Measurements from ENCODE around the gene SERPINE2. TPM values are rescaled to one million over a fixed set of nuclear protein-coding genes. Genes with fewer than 3 reads are reported as not detected.

The SERPINE2 gene
- total and polyA plus RNA-seq, 4 experiments from 2014 or later, result 0.47 to 2.0 (median 1.3) TPM

DNA sequence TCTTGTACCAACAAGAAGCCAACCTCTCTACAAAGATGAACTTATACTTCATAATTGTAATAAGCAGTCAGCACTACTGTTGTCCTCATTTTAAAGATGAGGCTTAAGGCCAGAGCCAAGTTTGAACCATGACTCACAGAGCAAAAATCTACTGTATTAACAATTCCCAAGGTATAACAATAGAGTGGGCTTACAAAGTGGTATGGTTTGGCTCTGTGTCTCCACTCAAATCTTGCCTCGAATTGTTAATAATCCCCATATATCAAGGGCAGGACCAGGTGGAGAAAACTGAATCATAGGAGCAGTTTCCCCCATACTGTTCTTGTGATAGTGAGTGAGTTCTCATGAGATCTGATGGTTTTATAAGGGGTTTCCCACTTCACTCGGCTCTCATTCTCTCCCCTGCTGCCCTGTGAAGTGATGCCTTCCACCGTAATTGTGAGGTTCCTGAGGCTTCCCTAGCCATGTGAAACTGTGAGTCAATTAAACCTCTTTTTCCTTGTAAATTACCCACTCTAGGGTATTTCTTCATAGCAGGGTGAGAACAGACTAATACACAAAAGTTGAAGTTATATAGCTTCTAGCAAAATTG is 62.4 kb downstream of the SERPINE2 start:
- CTCF ChIA-PET (ENCODE audit: partially characterized antibody), result interaction anchor here (0.9 to 5.7 kb wide), 2 partner anchors 13 to 17 kb away, joined by 3 to 39 read pairs; no protein-coding TSS in a partner anchor
- no peak overlapping the region for H3K27ac ChIP-seq (ENCODE audit: low read depth, low read length)
- no peak overlapping the region for H3K27ac Mint-ChIP-seq

DNA sequence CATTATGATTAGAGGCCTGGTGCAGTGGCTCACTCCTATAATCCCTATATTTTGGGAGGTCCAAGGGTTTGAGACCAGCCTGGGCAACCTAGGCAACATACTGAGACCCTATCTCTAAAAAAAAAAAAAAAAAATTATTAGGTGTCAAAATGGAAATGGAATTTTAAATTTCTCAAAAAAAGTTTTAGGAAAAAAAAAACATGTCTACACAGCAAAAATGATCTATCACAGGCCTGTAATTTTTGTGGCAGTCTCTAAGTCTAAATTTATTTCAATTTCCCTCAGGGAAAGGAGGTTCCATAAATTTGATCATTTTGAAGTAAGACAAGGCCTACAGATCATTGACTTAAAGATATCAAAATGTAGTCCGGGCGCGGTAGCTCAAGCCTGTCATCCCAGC is 65.5 kb downstream of the SERPINE2 start:
- H3K36me3 Mint-ChIP-seq, result peaks cover 4 to 9% of the 10 kb centered on the region in 2 donors
- no peak for DNase-seq
- no peaks in the 10 kb centered on the region for H3K9me3 ChIP-seq (ENCODE audit: control insufficient read depth in 1 of 2, low read length in 2 of 2)
- no peak overlapping the region for H3K27ac Mint-ChIP-seq
- ChIA-PET POLR2A (ENCODE audit: partially characterized antibody) (no interaction called here), CTCF (ENCODE audit: partially characterized antibody) (interaction anchor here (1.3 to 5.7 kb wide), 2 partner anchors 19 to 309 kb away, joined by 5 to 71 read pairs; no protein-coding TSS in a partner anchor)
- no peak overlapping the region for H3K4me3 Mint-ChIP-seq
- intact Hi-C loops (cut with micrococcal nuclease), result loop anchor here (5.0 kb wide), 2 partner anchors 384 to 674 kb away; no protein-coding TSS in a partner anchor
- no peaks in the 10 kb centered on the region for H3K27me3 Mint-ChIP-seq
- no peak overlapping the region for H3K27ac ChIP-seq (ENCODE audit: low read depth, low read length)
- H3K36me3 ChIP-seq (ENCODE audit: insufficient read depth, low read length), result no peaks in the 10 kb centered on the region
- H3K4me1 ChIP-seq (ENCODE audit: insufficient read depth, low read length), result peaks cover 6% of the 10 kb centered on the region
- H3K4me3 ChIP-seq (ENCODE audit: low read length in 2 of 2), result no peak overlapping the region
- no peaks in the 10 kb centered on the region for H3K27me3 ChIP-seq (ENCODE audit: insufficient read depth, low read length)
- H3K9me3 Mint-ChIP-seq, result no peaks in the 10 kb centered on the region
- H3K4me1 Mint-ChIP-seq, result peaks cover 2 to 8% (median 3%) of the 10 kb centered on the region in 4 donors

More for the DNA sequence above, 62.4 kb downstream of the SERPINE2 start:
- Mint-ChIP-seq H3K4me1 (no peaks in the 10 kb centered on the region), H3K27me3 (no peaks in the 10 kb centered on the region), H3K4me3 (no peak overlapping the region), H3K36me3 (peaks cover 0 to 4% of the 10 kb centered on the region in 2 donors), H3K9me3 (no peaks in the 10 kb centered on the region)
- Histone ChIP-seq H3K27me3 (ENCODE audit: insufficient read depth, low read length) (no peaks in the 10 kb centered on the region), H3K4me1 (ENCODE audit: insufficient read depth, low read length) (no peaks in the 10 kb centered on the region), H3K4me3 (ENCODE audit: low read length in 2 of 2) (no peak overlapping the region), H3K36me3 (ENCODE audit: insufficient read depth, low read length) (no peaks in the 10 kb centered on the region), H3K9me3 (ENCODE audit: control insufficient read depth in 1 of 2, low read length in 2 of 2) (no peaks in the 10 kb centered on the region)
- DNase-seq, result no peak
- intact Hi-C loops (cut with micrococcal nuclease), result no loop called here
- POLR2A ChIA-PET (ENCODE audit: partially characterized antibody), result no interaction called here

- ChIA-PET CTCF (ENCODE audit: partially characterized antibody) (interaction anchor here (3.5 to 5.7 kb wide), 4 partner anchors 8 to 311 kb away, joined by 18 to 72 read pairs (median 47); no protein-coding TSS in a partner anchor), POLR2A (ENCODE audit: partially characterized antibody) (no interaction called here)
- Mint-ChIP-seq H3K4me3 (no peak overlapping the region), H3K4me1 (peaks cover 2 to 8% (median 3%) of the 10 kb centered on the region in 4 donors), H3K36me3 (peaks cover 4 to 15% of the 10 kb centered on the region in 2 donors), H3K9me3 (no peaks in the 10 kb centered on the region), H3K27ac (no peak overlapping the region), H3K27me3 (no peaks in the 10 kb centered on the region)
- DNase-seq, result no peak
- Histone ChIP-seq H3K4me3 (ENCODE audit: low read length in 2 of 2) (no peak overlapping the region), H3K4me1 (ENCODE audit: insufficient read depth, low read length) (peaks cover 6% of the 10 kb centered on the region), H3K36me3 (ENCODE audit: insufficient read depth, low read length) (peaks cover 5% of the 10 kb centered on the region), H3K27me3 (ENCODE audit: insufficient read depth, low read length) (no peaks in the 10 kb centered on the region), H3K27ac (ENCODE audit: low read depth, low read length) (no peak overlapping the region), H3K9me3 (ENCODE audit: control insufficient read depth in 1 of 2, low read length in 2 of 2) (no peaks in the 10 kb centered on the region)
- intact Hi-C loops (cut with micrococcal nuclease), result loop anchor here (5.0 kb wide), 2 partner anchors 385 to 675 kb away; no protein-coding TSS in a partner anchor
Measured at GRCh38 chr2:223972656-223973102, 66.4 kb downstream of the SERPINE2 start.

DNA sequence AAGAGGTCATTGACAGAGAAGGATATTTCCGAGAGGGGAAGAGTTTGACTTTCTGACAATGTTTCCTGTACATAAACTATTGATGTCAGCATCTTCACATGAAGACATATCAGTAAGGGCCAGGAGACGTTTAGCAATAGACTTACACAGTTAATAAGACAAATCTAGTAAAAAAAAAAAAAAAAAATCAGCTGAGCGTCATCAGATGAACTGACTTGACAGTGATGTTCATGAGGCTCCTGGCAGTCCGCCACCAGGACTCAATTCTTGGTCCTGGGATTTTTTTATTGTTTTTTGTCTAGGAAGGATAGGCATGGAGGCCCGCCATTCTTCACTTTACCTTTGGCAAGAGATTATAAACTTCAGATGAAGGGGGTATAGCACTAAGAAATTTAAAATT is 67.4 kb downstream of the SERPINE2 start:
- POLR2A ChIA-PET (ENCODE audit: partially characterized antibody), result no interaction called here
- intact Hi-C loops (cut with micrococcal nuclease), result loop anchor here (2.0 to 5.0 kb wide), 3 partner anchors 386 to 807 kb away; no protein-coding TSS in a partner anchor
- H3K27ac Mint-ChIP-seq, result no peak overlapping the region

DNA sequence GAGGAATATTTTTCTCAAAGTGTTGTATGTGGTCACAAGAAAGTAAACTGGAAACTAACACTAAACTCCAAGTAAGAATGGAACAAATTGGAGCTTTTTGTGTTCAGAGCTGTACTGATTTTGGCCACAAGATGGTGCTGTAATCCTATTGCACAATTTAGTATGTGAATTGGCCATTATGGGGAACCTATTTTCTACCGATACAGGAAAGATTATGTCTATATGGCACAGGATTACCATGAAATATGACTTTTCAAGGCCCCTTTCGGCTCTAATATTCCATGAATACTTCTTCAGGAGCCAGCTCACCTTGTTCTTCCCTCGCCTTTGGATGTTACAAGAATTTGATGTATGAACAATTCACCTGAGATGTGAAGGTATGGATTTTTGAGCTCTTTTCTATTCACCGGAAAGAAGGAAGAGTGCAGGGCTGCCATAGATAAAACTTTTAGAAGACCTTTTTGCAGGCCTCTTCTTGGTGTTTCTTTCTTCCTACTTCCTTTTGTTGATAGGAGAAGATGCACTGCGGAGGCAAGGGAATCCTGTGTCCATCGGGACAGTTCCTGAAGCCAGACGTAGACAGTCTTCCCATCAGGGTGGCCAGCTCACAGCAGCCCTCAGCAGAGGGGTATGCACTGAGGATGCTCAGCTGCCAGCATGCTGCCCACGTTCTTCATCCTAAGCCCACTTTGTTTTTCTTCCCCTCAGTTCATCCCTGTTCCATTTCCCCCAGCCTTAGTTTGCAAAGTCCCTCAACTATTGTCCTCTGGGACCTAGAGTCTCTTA is 68.5 kb downstream of the SERPINE2 start:
- Histone ChIP-seq H3K4me3 (ENCODE audit: low read length in 2 of 2) (no peak overlapping the region), H3K4me1 (ENCODE audit: insufficient read depth, low read length) (peaks cover 6% of the 10 kb centered on the region), H3K27ac (ENCODE audit: low read depth, low read length) (no peak overlapping the region), H3K27me3 (ENCODE audit: insufficient read depth, low read length) (no peaks in the 10 kb centered on the region), H3K36me3 (ENCODE audit: insufficient read depth, low read length) (peaks cover 18% of the 10 kb centered on the region), H3K9me3 (ENCODE audit: control insufficient read depth in 1 of 2, low read length in 2 of 2) (no peaks in the 10 kb centered on the region)
- ChIA-PET CTCF (ENCODE audit: partially characterized antibody) (interaction anchor here (1.0 to 5.7 kb wide), 29 partner anchors 8 to 999 kb away, joined by 3 to 72 read pairs (median 5); partner anchors contain the start of gene MRPL44), POLR2A (ENCODE audit: partially characterized antibody) (interaction anchor here (0.9 to 1.5 kb wide), 6 partner anchors 9 to 399 kb away, joined by 3 to 7 read pairs (median 4); partner anchors contain the start of gene MRPL44)
- Mint-ChIP-seq H3K27ac (peak overlapping the region in 2 of 7 donors; percentile 18 to 30), H3K36me3 (peaks cover 12 to 26% of the 10 kb centered on the region in 2 donors), H3K4me3 (no peak overlapping the region), H3K4me1 (peaks cover 2 to 8% (median 5%) of the 10 kb centered on the region in 4 donors), H3K27me3 (no peaks in the 10 kb centered on the region), H3K9me3 (no peaks in the 10 kb centered on the region)
- intact Hi-C loops (cut with micrococcal nuclease), result loop anchor here (1.0 to 5.0 kb wide), 5 partner anchors 23 to 808 kb away; no protein-coding TSS in a partner anchor
- peak; percentile 44 to 54 (median 54) for DNase-seq

More for the DNA sequence above, 67.4 kb downstream of the SERPINE2 start:
- Mint-ChIP-seq H3K4me3 (no peak overlapping the region), H3K36me3 (peaks cover 7 to 23% of the 10 kb centered on the region in 2 donors), H3K27me3 (no peaks in the 10 kb centered on the region), H3K9me3 (no peaks in the 10 kb centered on the region), H3K4me1 (peaks cover 2 to 8% (median 3%) of the 10 kb centered on the region in 4 donors)
- H3K9me3 ChIP-seq (ENCODE audit: control insufficient read depth in 1 of 2, low read length in 2 of 2), result no peaks in the 10 kb centered on the region
- H3K4me1 ChIP-seq (ENCODE audit: insufficient read depth, low read length), result peaks cover 6% of the 10 kb centered on the region
- no peak overlapping the region for H3K27ac ChIP-seq (ENCODE audit: low read depth, low read length)
- CTCF ChIA-PET (ENCODE audit: partially characterized antibody), result interaction anchor here (0.8 to 5.7 kb wide), 9 partner anchors 9 to 733 kb away, joined by 3 to 72 read pairs (median 23); no protein-coding TSS in a partner anchor
- H3K36me3 ChIP-seq (ENCODE audit: insufficient read depth, low read length), result peaks cover 13% of the 10 kb centered on the region
- H3K27me3 ChIP-seq (ENCODE audit: insufficient read depth, low read length), result no peaks in the 10 kb centered on the region
- no peak overlapping the region for H3K4me3 ChIP-seq (ENCODE audit: low read length in 2 of 2)
- no peak for DNase-seq

GRCh38 chr2:223969856-223970255 is 69.2 kb downstream of the SERPINE2 start:
- POLR2A ChIA-PET (ENCODE audit: partially characterized antibody), result interaction anchor here (1.0 to 1.5 kb wide), 5 partner anchors 8 to 399 kb away, joined by 3 to 7 read pairs (median 5); partner anchors contain the start of gene MRPL44
- H3K27me3 ChIP-seq (ENCODE audit: insufficient read depth, low read length), result no peaks in the 10 kb centered on the region

More at GRCh38 chr2:223969856-223970255, 69.2 kb downstream of the SERPINE2 start:
- Histone ChIP-seq H3K4me3 (ENCODE audit: low read length in 2 of 2) (no peak overlapping the region), H3K36me3 (ENCODE audit: insufficient read depth, low read length) (peaks cover 24% of the 10 kb centered on the region), H3K27ac (ENCODE audit: low read depth, low read length) (no peak overlapping the region), H3K9me3 (ENCODE audit: control insufficient read depth in 1 of 2, low read length in 2 of 2) (no peaks in the 10 kb centered on the region), H3K4me1 (ENCODE audit: insufficient read depth, low read length) (peaks cover 7% of the 10 kb centered on the region)
- Mint-ChIP-seq H3K27ac (no peak overlapping the region), H3K27me3 (no peaks in the 10 kb centered on the region), H3K36me3 (peaks cover 12 to 31% of the 10 kb centered on the region in 2 donors), H3K9me3 (no peaks in the 10 kb centered on the region), H3K4me3 (no peak overlapping the region), H3K4me1 (peaks cover 2 to 8% (median 5%) of the 10 kb centered on the region in 4 donors)
- no peak for DNase-seq
- CTCF ChIA-PET (ENCODE audit: partially characterized antibody), result interaction anchor here (0.5 to 5.7 kb wide), 29 partner anchors 8 to 998 kb away, joined by 3 to 72 read pairs (median 5); partner anchors contain the start of gene MRPL44
- intact Hi-C loops (cut with micrococcal nuclease), result loop anchor here (1.0 to 5.0 kb wide), 5 partner anchors 23 to 809 kb away; no protein-coding TSS in a partner anchor
